Measurements from ENCODE around the gene SGO2. TPM values are rescaled to one million over a fixed set of nuclear protein-coding genes. Genes with fewer than 3 reads are reported as not detected.

SGO2 gene
- total and polyA plus RNA-seq, 9 of the 15 experiments (the other 6 are each of a cell fraction or from before 2014, with no cell fraction given): 14.5 to 25.9 (median 16.6) TPM

DNA sequence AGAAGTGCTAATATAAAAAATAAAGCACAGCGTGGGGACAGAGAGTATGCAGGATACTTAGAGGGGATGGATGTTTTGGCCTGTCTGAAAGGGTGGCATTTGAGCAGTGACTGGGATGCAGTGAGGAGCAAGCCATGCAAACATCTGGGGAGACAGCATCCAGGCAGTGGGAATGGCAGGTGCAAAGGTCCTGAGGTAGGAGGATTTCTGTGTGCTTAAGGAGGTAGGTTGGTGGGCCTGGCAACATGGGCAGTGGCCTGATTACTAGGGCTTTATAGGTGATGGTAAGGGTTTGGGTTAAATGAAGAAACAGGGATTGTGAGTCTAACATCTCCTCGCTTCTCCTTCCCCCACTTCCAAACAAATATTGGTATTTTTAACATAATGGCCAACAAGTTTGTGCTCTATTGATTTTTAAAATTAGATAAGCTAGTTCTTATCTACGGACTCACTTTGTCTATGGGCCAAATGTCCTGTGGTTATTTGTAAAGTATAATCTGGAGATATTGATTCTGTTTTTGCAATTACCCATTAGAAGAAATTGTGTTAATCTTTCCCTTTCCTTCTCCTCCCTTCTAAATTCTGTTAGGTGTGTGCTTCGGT, 62.2 kb downstream of the SGO2 start:
- no peak for DNase-seq (ENCODE audit: extremely low read depth in 1 of 4, low spot score in 3 of 4)
- Histone ChIP-seq H3K4me1 (replicated peaks in 1 of 2; ENCODE audit: control insufficient read depth in 2 of 2, insufficient read depth in 2 of 2, low read length in 2 of 2) (no peaks in the 10 kb centered on the region; a peak in 1 of 5 replicates), H3K9me1 (ENCODE audit: control insufficient read depth, insufficient read depth, low read length) (no peaks in the 10 kb centered on the region), H3K9me3 (replicated peaks; ENCODE audit: control insufficient read depth, insufficient read depth, low read depth, low read length) (no peaks in the 10 kb centered on the region), H3K27ac (ENCODE audit: extremely low read depth, low read depth, low read length) (no peak overlapping the region), H3K79me2 (ENCODE audit: control insufficient read depth, insufficient read depth, low read length) (no peaks in the 10 kb centered on the region), H3K27me3 (ENCODE audit: control insufficient read depth in 2 of 2, insufficient read depth in 2 of 2, low read length in 2 of 2) (no peaks in the 10 kb centered on the region; a peak in 1 of 5 replicates), H3K4me2 (ENCODE audit: insufficient read depth, low read length) (no peak overlapping the region), H3K36me3 (ENCODE audit: control insufficient read depth, insufficient read depth, low read length) (no peaks in the 10 kb centered on the region), H3K9ac (ENCODE audit: insufficient read depth in 1 of 2, low read depth in 2 of 2, low read length in 2 of 2) (no peak overlapping the region), H2AFZ (ENCODE audit: low read depth, low read length) (no peak overlapping the region), H4K20me1 (replicated peaks; ENCODE audit: control insufficient read depth, insufficient read depth, low read length) (no peaks in the 10 kb centered on the region), H3K4me3 (no peak overlapping the region)
- CTCF ChIA-PET (ENCODE audit: low intra/inter-chr PET ratio): no interaction called here
- POLR2A ChIA-PET: no interaction called here
- FAIRE-seq: no peak
- TF ChIP-seq, protein P1, sequence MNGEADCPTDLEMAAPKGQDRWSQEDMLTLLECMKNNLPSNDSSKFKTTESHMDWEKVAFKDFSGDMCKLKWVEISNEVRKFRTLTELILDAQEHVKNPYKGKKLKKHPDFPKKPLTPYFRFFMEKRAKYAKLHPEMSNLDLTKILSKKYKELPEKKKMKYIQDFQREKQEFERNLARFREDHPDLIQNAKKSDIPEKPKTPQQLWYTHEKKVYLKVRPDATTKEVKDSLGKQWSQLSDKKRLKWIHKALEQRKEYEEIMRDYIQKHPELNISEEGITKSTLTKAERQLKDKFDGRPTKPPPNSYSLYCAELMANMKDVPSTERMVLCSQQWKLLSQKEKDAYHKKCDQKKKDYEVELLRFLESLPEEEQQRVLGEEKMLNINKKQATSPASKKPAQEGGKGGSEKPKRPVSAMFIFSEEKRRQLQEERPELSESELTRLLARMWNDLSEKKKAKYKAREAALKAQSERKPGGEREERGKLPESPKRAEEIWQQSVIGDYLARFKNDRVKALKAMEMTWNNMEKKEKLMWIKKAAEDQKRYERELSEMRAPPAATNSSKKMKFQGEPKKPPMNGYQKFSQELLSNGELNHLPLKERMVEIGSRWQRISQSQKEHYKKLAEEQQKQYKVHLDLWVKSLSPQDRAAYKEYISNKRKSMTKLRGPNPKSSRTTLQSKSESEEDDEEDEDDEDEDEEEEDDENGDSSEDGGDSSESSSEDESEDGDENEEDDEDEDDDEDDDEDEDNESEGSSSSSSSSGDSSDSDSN (IDR thresholded peaks at IDR 0.05; ENCODE audit: borderline replicate concordance in 1 of 2, low read depth in 2 of 2, low read length in 2 of 2): no peak
- TF ChIP-seq EWSR1 (IDR thresholded peaks at IDR 0.05; ENCODE audit: borderline replicate concordance, low read depth, partially characterized antibody) (no peak), TRIM24 (IDR thresholded peaks at IDR 0.05) (no peak), SLC30A9 (CRISPR knock-in tag; IDR thresholded peaks at IDR 0.05) (no peak), RHOXF2B (CRISPR knock-in tag; conservative IDR thresholded peaks at IDR 0.05) (no peak), HNRNPL (IDR thresholded peaks at IDR 0.05; ENCODE audit: low read depth, low read length) (no peak), ZNF551 (CRISPR knock-in tag; IDR thresholded peaks at IDR 0.05) (no peak), USF1 (CRISPR knock-in tag; IDR thresholded peaks at IDR 0.05) (no peak), RBM17 (IDR thresholded peaks at IDR 0.05; ENCODE audit: borderline replicate concordance, low read depth, low read length) (no peak), XRCC5 (IDR thresholded peaks at IDR 0.05; ENCODE audit: low read depth, low read length) (no peak), ZEB2 (IDR thresholded peaks at IDR 0.05) (no peak), RBM39 (optimal IDR thresholded peaks at IDR 0.05; ENCODE audit: low read depth, low read length) (no peak)
- TF ChIP-seq, protein P2, sequence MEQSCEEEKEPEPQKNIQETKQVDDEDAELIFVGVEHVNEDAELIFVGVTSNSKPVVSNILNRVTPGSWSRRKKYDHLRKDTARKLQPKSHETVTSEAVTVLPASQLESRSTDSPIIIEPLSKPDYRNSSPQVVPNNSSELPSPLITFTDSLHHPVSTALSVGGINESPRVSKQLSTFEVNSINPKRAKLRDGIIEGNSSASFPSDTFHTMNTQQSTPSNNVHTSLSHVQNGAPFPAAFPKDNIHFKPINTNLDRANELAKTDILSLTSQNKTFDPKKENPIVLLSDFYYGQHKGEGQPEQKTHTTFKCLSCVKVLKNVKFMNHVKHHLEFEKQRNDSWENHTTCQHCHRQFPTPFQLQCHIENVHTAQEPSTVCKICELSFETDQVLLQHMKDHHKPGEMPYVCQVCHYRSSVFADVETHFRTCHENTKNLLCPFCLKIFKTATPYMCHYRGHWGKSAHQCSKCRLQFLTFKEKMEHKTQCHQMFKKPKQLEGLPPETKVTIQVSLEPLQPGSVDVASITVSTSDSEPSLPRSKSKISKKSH (CRISPR knock-in tag; IDR thresholded peaks at IDR 0.05): no peak
- TF ChIP-seq, protein P3, sequence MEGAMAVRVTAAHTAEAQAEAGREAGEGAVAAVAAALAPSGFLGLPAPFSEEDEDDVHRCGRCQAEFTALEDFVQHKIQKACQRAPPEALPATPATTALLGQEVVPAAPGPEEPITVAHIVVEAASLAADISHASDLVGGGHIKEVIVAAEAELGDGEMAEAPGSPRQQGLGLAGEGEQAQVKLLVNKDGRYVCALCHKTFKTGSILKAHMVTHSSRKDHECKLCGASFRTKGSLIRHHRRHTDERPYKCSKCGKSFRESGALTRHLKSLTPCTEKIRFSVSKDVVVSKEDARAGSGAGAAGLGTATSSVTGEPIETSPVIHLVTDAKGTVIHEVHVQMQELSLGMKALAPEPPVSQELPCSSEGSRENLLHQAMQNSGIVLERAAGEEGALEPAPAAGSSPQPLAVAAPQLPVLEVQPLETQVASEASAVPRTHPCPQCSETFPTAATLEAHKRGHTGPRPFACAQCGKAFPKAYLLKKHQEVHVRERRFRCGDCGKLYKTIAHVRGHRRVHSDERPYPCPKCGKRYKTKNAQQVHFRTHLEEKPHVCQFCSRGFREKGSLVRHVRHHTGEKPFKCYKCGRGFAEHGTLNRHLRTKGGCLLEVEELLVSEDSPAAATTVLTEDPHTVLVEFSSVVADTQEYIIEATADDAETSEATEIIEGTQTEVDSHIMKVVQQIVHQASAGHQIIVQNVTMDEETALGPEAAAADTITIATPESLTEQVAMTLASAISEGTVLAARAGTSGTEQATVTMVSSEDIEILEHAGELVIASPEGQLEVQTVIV (CRISPR knock-in tag; IDR thresholded peaks at IDR 0.05; ENCODE audit: borderline replicate concordance): no peak
- TF ChIP-seq, protein P4, sequence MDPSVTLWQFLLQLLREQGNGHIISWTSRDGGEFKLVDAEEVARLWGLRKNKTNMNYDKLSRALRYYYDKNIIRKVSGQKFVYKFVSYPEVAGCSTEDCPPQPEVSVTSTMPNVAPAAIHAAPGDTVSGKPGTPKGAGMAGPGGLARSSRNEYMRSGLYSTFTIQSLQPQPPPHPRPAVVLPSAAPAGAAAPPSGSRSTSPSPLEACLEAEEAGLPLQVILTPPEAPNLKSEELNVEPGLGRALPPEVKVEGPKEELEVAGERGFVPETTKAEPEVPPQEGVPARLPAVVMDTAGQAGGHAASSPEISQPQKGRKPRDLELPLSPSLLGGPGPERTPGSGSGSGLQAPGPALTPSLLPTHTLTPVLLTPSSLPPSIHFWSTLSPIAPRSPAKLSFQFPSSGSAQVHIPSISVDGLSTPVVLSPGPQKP (CRISPR knock-in tag; IDR thresholded peaks at IDR 0.05): no peak
- WGBS (ENCODE audit: insufficient coverage, low coverage, missing lambda C conversion rate): 2% methylated on average over 4 of the region's 4 CpGs
- no peak for ATAC-seq
- in situ Hi-C loops (cut with MboI): no loop called here
- intact Hi-C loops (cut with micrococcal nuclease): no loop called here
- BruUV-seq (replicated peaks): no TSS peak

Data from K562 (cell line).